A549 (cell line): ENCODE measurements around the gene FBXO22. TPM values are rescaled to one million over a fixed set of nuclear protein-coding genes. Genes with fewer than 3 reads are reported as not detected.

Experiments used
- ATAC-seq, 2 experiments: fragments of 200-7000 bp in 1 of 2; fragments of >200 bp in 1 of 2; cut with Nextera tagmentation in 1 of 2; cut with Tn5 transposase in 1 of 2; 3 replicates each; pipeline versions ENCODE4 v1.8.0 to v1.9.1; 2018 to 2020; ENCODE audit warnings: mild to moderate bottlenecking in 1 of 2, moderate library complexity in 1 of 2
- CTCF ChIA-PET: fragments of 300-600 bp; sonication (Branson Sonifier 250); formaldehyde crosslinking; extraction: SDS; loops from one replicate; lab custom pipeline; 2021; ENCODE audit warnings: antibody characterized with exemption, inconsistent platforms; lab: Yijun Ruan, JAX
- POLR2A ChIA-PET: fragments of 350-600 bp; formaldehyde crosslinking; extraction: SDS; loops from one replicate; lab custom pipeline; 2021; ENCODE audit warnings: antibody characterized with exemption, inconsistent platforms; lab: Yijun Ruan, JAX
- DNase-seq, 2 experiments: peaks; one replicate each; pipeline versions ENCODE4 v3.0.0 to v3.0.0-alpha.2; 2011 to 2016; ENCODE audit warnings: low read depth in 1 of 2, low spot score in 1 of 2
- FAIRE-seq: peaks from 2 replicates; lab custom pipeline; 2011; peaks lifted over from hg19 to GRCh38; lab: Jason Lieb, UNC
- H3K27ac ChIP-seq, 2 experiments: fragments of >200 bp; sonication (Bioruptor Twin); formaldehyde crosslinking; 3 replicates each; pipeline ENCODE4 v1.5.1; 2016 to 2017
- H3K4me1 ChIP-seq: fragments of >200 bp; sonication (Bioruptor Twin); formaldehyde crosslinking; 3 replicates; pipeline ENCODE4 v1.6.1; 2016
- H3K4me2 ChIP-seq: fragments of >200 bp; sonication (Bioruptor Twin); formaldehyde crosslinking; 3 replicates; pipeline ENCODE4 v1.6.1; 2016
- H3K4me3 ChIP-seq: fragments of >200 bp; sonication (Bioruptor Twin); formaldehyde crosslinking; 3 replicates; pipeline ENCODE4 v1.5.1; 2016
- H3K9me3 ChIP-seq: fragments of >200 bp; sonication (Bioruptor Twin); formaldehyde crosslinking; 3 replicates; pipeline ENCODE4 v1.6.1; 2016
- CBX2 ChIP-seq: fragments of 200-600 bp; sonication (generic); IDR thresholded peaks from 2 replicates; pipeline ENCODE4 v1.6.1; 2016; ENCODE audit warnings: low read depth, mild to moderate bottlenecking, borderline replicate concordance
- CEBPB ChIP-seq, 2 experiments: fragments of >200 bp in 1 of 2; sonication (Bioruptor Twin) in 1 of 2; formaldehyde crosslinking in 1 of 2; IDR thresholded peaks; 2 replicates each; pipeline ENCODE4 v1.6.1; 2012 to 2016
- CHD4 ChIP-seq: fragments of 200-600 bp; sonication (generic); IDR thresholded peaks from 2 replicates; pipeline ENCODE4 v1.6.1; 2016; ENCODE audit warnings: antibody characterized with exemption, mild to moderate bottlenecking, borderline replicate concordance
- EHF ChIP-seq: fragments of 250-450 bp; sonication (Bioruptor Pico); IDR thresholded peaks from 2 replicates; pipeline ENCODE4 v1.5.0; 2020; ENCODE audit warnings: mild to moderate bottlenecking
- EP300 ChIP-seq, 2 experiments: fragments of >200 bp; sonication (Bioruptor Twin); formaldehyde crosslinking; IDR thresholded peaks; 2 replicates in 1 of 2; 3 replicates in 1 of 2; pipeline ENCODE4 v1.6.1; 2016 to 2017
- ESRRA ChIP-seq: fragments of 150-350 bp; IDR thresholded peaks from 2 replicates; pipeline ENCODE4 v1.6.1; 2014; ENCODE audit warnings: mild to moderate bottlenecking, low read length, borderline replicate concordance
- FOSB ChIP-seq: fragments of 250-450 bp; sonication (Bioruptor Pico); IDR thresholded peaks from 2 replicates; pipeline ENCODE4 v1.5.0; 2020; ENCODE audit warnings: mild to moderate bottlenecking, moderate library complexity
- FOSL2 ChIP-seq, 2 experiments: fragments of 450-650 bp in 1 of 2; fragments of >200 bp in 1 of 2; sonication (Bioruptor Twin) in 1 of 2; formaldehyde crosslinking; IDR thresholded peaks; 2 replicates each; pipeline versions ENCODE4 v1.5.0 to v1.6.1; 2016 to 2020; ENCODE audit warnings: mild to moderate bottlenecking in 1 of 2, moderate library complexity in 1 of 2
- HOXA7 ChIP-seq: fragments of 250-450 bp; sonication (Bioruptor Pico); IDR thresholded peaks from 2 replicates; pipeline ENCODE4 v1.5.0; 2020; ENCODE audit warnings: mild to moderate bottlenecking, moderate library complexity
- HOXB13 ChIP-seq: fragments of 250-450 bp; sonication (Bioruptor Pico); IDR thresholded peaks from 2 replicates; pipeline ENCODE4 v1.5.0; 2020; ENCODE audit warnings: low read depth, mild to moderate bottlenecking, moderate library complexity
- KDM5A ChIP-seq: fragments of 200-600 bp; sonication (generic); IDR thresholded peaks from 2 replicates; pipeline ENCODE4 v1.6.1; 2016; ENCODE audit warnings: antibody characterized with exemption, mild to moderate bottlenecking
- MYC ChIP-seq: IDR thresholded peaks from 2 replicates; pipeline ENCODE4 v1.6.1; 2012; ENCODE audit warnings: mild to moderate bottlenecking, inconsistent platforms, low read length, improper control_type of control experiment, borderline replicate concordance
- NFE2L2 ChIP-seq: fragments of 150-350 bp; conservative IDR thresholded peaks from 2 replicates; pipeline ENCODE4 v1.6.1; 2014; ENCODE audit warnings: low read length
- NPAS2 ChIP-seq: fragments of 250-450 bp; sonication (Bioruptor Pico); IDR thresholded peaks from 2 replicates; pipeline ENCODE4 v1.8.0; 2022; ENCODE audit warnings: mild to moderate bottlenecking, moderate library complexity, borderline replicate concordance
- NR3C1 ChIP-seq: fragments of >200 bp; sonication (Bioruptor Twin); formaldehyde crosslinking; IDR thresholded peaks from 3 replicates; pipeline ENCODE4 v1.6.1; 2017
- PHF8 ChIP-seq: fragments of 200-600 bp; sonication (generic); IDR thresholded peaks from 2 replicates; pipeline ENCODE4 v1.6.1; 2016; ENCODE audit warnings: low read depth, mild to moderate bottlenecking, antibody characterized with exemption, moderate library complexity, borderline replicate concordance
- POLR2AphosphoS2 ChIP-seq: conservative IDR thresholded peaks from 2 replicates; pipeline ENCODE4 v1.6.1; 2012; ENCODE audit warnings: low read length, improper control_type of control experiment, inconsistent platforms
- RCOR1 ChIP-seq: fragments of 150-350 bp; IDR thresholded peaks from 2 replicates; pipeline ENCODE4 v1.6.1; 2014; ENCODE audit warnings: antibody characterized with exemption, low read length, low read depth
- RNF2 ChIP-seq: fragments of 200-600 bp; sonication (generic); IDR thresholded peaks from 2 replicates; pipeline ENCODE4 v1.6.1; 2016; ENCODE audit warnings: low read depth, mild to moderate bottlenecking, antibody characterized with exemption, moderate library complexity, borderline replicate concordance
- SMC3 ChIP-seq: fragments of >200 bp; sonication (Bioruptor Twin); formaldehyde crosslinking; IDR thresholded peaks from 3 replicates; pipeline ENCODE4 v1.6.1; 2018; ENCODE audit warnings: inconsistent platforms
- TFCP2L1 ChIP-seq: fragments of 250-450 bp; sonication (Bioruptor Pico); IDR thresholded peaks from 2 replicates; pipeline ENCODE4 v1.5.0; 2021; ENCODE audit warnings: mild to moderate bottlenecking
- ZFP36 ChIP-seq: fragments of 450-650 bp; IDR thresholded peaks from 2 replicates; pipeline ENCODE4 v1.6.1; 2014; ENCODE audit warnings: borderline replicate concordance; ENCODE audit not compliant: partially characterized antibody
- WGBS: methylation state at CpG from one replicate; pipeline ENCODE4 v1.1.6; 2017; ENCODE audit errors: missing lambda C conversion rate; 5-methylcytosine and 5-hydroxymethylcytosine counted together
- polyA plus RNA-seq, 4 experiments: library from polyadenylated mRNA; depleted of rRNA in 3 of 4; stranded (reverse); fragments of >200 nt; fragmentation: RNase III in 1 of 4; extraction: RNeasy Plus Mini Kit Qiagen cat#74134 plus additional on column Dnase treatment in 1 of 4; gene quantifications; 2 replicates in 3 of 4; 3 replicates in 1 of 4; pipeline ENCODE4 v1.2.3, GENCODE V29; 2011 to 2017
- TF ChIP-seq, protein P1 (sequence below): fragments of 250-450 bp; sonication (Bioruptor Pico); IDR thresholded peaks from 2 replicates; pipeline ENCODE4 v1.5.0; 2020; ENCODE audit warnings: low read depth, mild to moderate bottlenecking, moderate library complexity
- TF ChIP-seq, protein P2 (sequence below): fragments of 250-450 bp; sonication (Bioruptor Pico); IDR thresholded peaks from 2 replicates; pipeline ENCODE4 v1.5.0; 2021; ENCODE audit warnings: mild to moderate bottlenecking, moderate library complexity, borderline replicate concordance
- TF ChIP-seq, protein P3 (sequence below): IDR thresholded peaks from 2 replicates; pipeline ENCODE4 v1.6.1; 2012
- TF ChIP-seq, protein P4 (sequence below): fragments of 450-650 bp; IDR thresholded peaks from 2 replicates; pipeline ENCODE4 v1.6.1; 2014; ENCODE audit warnings: antibody characterized with exemption

FBXO22 gene
- polyA plus RNA-seq, 2 of the 4 experiments (the other 2 are of a cell fraction), result 75.1 to 133 TPM

DNA sequence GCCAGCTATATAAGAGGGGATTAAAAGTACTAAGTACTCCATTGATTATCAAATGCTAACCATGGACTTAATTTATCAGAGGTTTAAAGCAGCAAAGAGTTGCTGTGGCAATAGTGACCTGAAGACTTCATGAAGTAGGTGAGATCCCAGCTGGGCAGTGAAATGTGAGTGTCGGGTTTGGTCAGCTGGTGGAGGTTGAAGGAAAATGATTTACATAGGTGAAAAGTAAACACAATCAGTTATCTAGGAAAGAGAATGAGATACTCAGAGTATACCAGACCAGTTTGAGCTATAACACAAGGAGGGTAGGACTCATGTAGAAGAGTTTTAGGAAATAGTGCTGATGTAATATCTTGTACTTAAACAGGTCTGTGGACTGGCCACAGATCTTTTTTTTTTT is 16.5 kb upstream of the FBXO22 start:
- TF ChIP-seq, protein P1, sequence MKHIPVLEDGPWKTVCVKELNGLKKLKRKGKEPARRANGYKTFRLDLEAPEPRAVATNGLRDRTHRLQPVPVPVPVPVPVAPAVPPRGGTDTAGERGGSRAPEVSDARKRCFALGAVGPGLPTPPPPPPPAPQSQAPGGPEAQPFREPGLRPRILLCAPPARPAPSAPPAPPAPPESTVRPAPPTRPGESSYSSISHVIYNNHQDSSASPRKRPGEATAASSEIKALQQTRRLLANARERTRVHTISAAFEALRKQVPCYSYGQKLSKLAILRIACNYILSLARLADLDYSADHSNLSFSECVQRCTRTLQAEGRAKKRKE (CRISPR knock-in tag), result no peak
- TF ChIP-seq NPAS2 (CRISPR knock-in tag), result no peak
- no peak for TF ChIP-seq TFCP2L1 (CRISPR knock-in tag)
- TF ChIP-seq, protein P2, sequence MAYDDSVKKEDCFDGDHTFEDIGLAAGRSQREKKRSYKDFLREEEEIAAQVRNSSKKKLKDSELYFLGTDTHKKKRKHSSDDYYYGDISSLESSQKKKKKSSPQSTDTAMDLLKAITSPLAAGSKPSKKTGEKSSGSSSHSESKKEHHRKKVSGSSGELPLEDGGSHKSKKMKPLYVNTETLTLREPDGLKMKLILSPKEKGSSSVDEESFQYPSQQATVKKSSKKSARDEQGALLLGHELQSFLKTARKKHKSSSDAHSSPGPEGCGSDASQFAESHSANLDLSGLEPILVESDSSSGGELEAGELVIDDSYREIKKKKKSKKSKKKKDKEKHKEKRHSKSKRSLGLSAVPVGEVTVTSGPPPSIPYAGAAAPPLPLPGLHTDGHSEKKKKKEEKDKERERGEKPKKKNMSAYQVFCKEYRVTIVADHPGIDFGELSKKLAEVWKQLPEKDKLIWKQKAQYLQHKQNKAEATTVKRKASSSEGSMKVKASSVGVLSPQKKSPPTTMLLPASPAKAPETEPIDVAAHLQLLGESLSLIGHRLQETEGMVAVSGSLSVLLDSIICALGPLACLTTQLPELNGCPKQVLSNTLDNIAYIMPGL (CRISPR knock-in tag), result no peak
- Histone ChIP-seq H3K4me1 (peaks cover 36% of the 10 kb centered on the region), H3K9me3 (no peaks in the 10 kb centered on the region), H3K27ac (no peak overlapping the region), H3K4me3 (no peak overlapping the region), H3K4me2 (no peak overlapping the region)
- WGBS, result 98% methylated on average over 1 of the region's 1 CpG
- POLR2A ChIA-PET, result no interaction called here
- no peak for DNase-seq
- no peak for FAIRE-seq
- CTCF ChIA-PET, result interaction anchor here (0.7 to 1.4 kb wide), 8 partner anchors 12 to 683 kb away, joined by 3 to 4 read pairs (median 3); no protein-coding TSS in a partner anchor
- ATAC-seq, result no peak

DNA sequence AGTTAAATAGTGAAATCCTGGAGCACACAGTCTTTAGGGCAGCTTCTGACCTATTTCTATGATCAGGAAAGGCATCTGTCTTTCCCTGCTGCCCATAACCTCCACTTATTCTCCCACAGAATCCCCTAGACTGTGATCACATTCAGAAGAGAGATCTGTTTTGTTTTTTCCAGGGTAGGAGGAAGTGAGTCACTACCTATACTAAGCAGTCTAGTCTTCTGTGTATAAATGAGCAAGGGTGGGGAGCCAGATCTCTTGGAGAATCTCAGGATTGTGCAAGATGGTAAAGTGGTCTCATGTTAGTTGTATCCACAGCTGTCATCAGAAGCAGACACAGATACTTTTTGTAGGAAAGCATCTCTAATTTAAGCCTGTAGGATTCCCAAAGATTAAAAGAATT is 11.8 kb upstream of the FBXO22 start:
- TF ChIP-seq HOXB13 (CRISPR knock-in tag) (no peak), ZFP36 (no peak), CEBPB (IDR thresholded peaks at IDR 0.05) (peak in 1 of 2 experiments; percentile 37; a peak in 1 of 4 replicates), TFCP2L1 (CRISPR knock-in tag) (no peak), FOSL2 (IDR thresholded peaks at IDR 0.05) (0 out of 2 replicates have a peak, but pooled peaks have one; percentile 12), FOSL2 (CRISPR knock-in tag; IDR thresholded peaks at IDR 0.05) (peak; percentile 25; the same call in 1 of the 2 replicates), RCOR1 (no peak)
- Histone ChIP-seq H3K27ac (peak overlapping the region in 1 of 2 experiments; percentile 3; a peak in 1 of 6 replicates), H3K4me2 (peak overlapping the region; percentile 11; the same call in 1 of the 3 replicates), H3K4me3 (no peak overlapping the region), H3K9me3 (no peaks in the 10 kb centered on the region), H3K4me1 (peaks cover 12% of the 10 kb centered on the region)
- peak in 1 of 2 experiments; percentile 27 for DNase-seq
- ChIA-PET CTCF (interaction anchor here (1.7 kb wide), 1 partner anchor 7 kb away, joined by 6 read pairs; no protein-coding TSS in a partner anchor), POLR2A (interaction anchor here (1.4 kb wide), 1 partner anchor 11 kb away, joined by 5 read pairs; the partner anchor contains the start of gene FBXO22)
- no peak for FAIRE-seq
- ATAC-seq, result peak in 1 of 2 experiments; percentile 62; a peak in 2 of 6 replicates

DNA sequence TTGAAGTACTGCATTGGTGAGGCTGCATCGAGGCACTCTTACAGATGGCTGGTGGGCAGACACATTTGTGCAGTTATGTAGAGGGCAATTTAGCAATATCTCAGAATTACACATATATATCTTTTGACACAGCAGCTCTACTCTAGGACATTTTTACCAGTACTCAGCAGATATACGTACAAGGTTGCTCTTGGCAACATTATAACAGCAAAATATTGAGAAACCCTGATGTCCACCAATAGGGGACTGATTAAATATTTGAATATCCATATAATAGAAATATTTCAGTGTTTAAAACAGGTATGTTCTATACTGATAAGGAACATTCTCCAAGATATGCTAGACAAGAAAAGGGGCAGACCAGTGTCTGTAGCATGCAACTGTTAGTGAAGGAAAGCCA is 7.9 kb upstream of the FBXO22 start:
- 68% methylated on average over 2 of the region's 2 CpGs for WGBS
- FAIRE-seq (no peak), ATAC-seq (no peak; a peak in 1 of 6 replicates), DNase-seq (no peak)
- Histone ChIP-seq H3K4me2 (no peak overlapping the region), H3K4me1 (peaks cover 8% of the 10 kb centered on the region), H3K4me3 (no peak overlapping the region), H3K27ac (no peak overlapping the region), H3K9me3 (no peaks in the 10 kb centered on the region)
- TF ChIP-seq POLR2AphosphoS2 (no peak), PHF8 (no peak), CHD4 (no peak), NR3C1 (no peak), EP300 (IDR thresholded peaks at IDR 0.05) (no peak), CBX2 (no peak), RCOR1 (no peak), RNF2 (no peak), EHF (CRISPR knock-in tag) (no peak), SMC3 (no peak), ESRRA (no peak), HOXA7 (CRISPR knock-in tag) (no peak), MYC (no peak), NFE2L2 (no peak), KDM5A (no peak), FOSB (no peak)
- TF ChIP-seq, protein P1 (CRISPR knock-in tag), result no peak
- TF ChIP-seq, protein P3, sequence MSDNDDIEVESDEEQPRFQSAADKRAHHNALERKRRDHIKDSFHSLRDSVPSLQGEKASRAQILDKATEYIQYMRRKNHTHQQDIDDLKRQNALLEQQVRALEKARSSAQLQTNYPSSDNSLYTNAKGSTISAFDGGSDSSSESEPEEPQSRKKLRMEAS, result no peak
- TF ChIP-seq, protein P4, sequence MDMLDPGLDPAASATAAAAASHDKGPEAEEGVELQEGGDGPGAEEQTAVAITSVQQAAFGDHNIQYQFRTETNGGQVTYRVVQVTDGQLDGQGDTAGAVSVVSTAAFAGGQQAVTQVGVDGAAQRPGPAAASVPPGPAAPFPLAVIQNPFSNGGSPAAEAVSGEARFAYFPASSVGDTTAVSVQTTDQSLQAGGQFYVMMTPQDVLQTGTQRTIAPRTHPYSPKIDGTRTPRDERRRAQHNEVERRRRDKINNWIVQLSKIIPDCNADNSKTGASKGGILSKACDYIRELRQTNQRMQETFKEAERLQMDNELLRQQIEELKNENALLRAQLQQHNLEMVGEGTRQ, result no peak
- CTCF ChIA-PET, result interaction anchor here (0.7 to 0.8 kb wide), 2 partner anchors 11 kb away, joined by 3 read pairs; no protein-coding TSS in a partner anchor
- POLR2A ChIA-PET, result no interaction called here
